UCSD-AML1 (cell line): ENCODE data around the gene OOSP4A.
"Not testable (repeated sequence)": the region's sequence is repeated elsewhere in the genome, so short reads cannot be mapped to it uniquely, and the experiment has no call there.

Source experiments
- DNase-seq: peaks from one replicate; lab custom pipeline; 2025; ENCODE audit not compliant: unreplicated experiment; lab: John Stamatoyannopoulos, UW

The OOSP4A gene

GRCh38 chr11:59973097-59973496, 9.3 kb downstream of the OOSP4A start:
- no peak for DNase-seq

GRCh38 chr11:59981106-59981770, 17.4 kb downstream of the OOSP4A start:
- no peak for DNase-seq

GRCh38 chr11:59982037-59982436, 18.2 kb downstream of the OOSP4A start:
- DNase-seq: not testable (repeated sequence)

- DNase-seq: no peak
These were observed 19.4 kb downstream of the OOSP4A start for GRCh38 chr11:59983212-59983611.

- no peak for DNase-seq
These were observed 20.5 kb downstream of the OOSP4A start for GRCh38 chr11:59984368-59984767.

GRCh38 chr11:59990421-59990820, 26.6 kb downstream of the OOSP4A start:
- DNase-seq: no peak

- no peak for DNase-seq
These were observed 28.6 kb downstream of the OOSP4A start for GRCh38 chr11:59992425-59992824.

- no peak for DNase-seq
These were observed 34.0 kb downstream of the OOSP4A start for GRCh38 chr11:59997800-59998199.

GRCh38 chr11:59999691-60000090, 35.9 kb downstream of the OOSP4A start:
- no peak for DNase-seq

- no peak for DNase-seq
These were observed 39.9 kb downstream of the OOSP4A start for GRCh38 chr11:60003729-60004128.

- no peak for DNase-seq
These were observed 41.5 kb downstream of the OOSP4A start for GRCh38 chr11:60005360-60005759.

- no peak for DNase-seq
These were observed 53.0 kb downstream of the OOSP4A start, which contains the start of gene OOSP4B for GRCh38 chr11:60016881-60017280. TSS of gene OOSP4B (plus strand) at chr11:60017181.

- no peak for DNase-seq
These were observed 54.2 kb downstream of the OOSP4A start for GRCh38 chr11:60018058-60018457.
